H54 (cell line): ENCODE results near the gene TRUB1.
"Not testable (repeated sequence)": the region's sequence is repeated elsewhere in the genome, so short reads cannot be mapped to it uniquely, and the experiment has no call there.

Experiments
- DNase-seq: peaks from one replicate; pipeline ENCODE4 v3.0.0; 2011; ENCODE audit warnings: low spot score, mixed read lengths; ENCODE audit not compliant: insufficient read length
- FAIRE-seq: peaks from 3 replicates; lab custom pipeline; 2011; peaks lifted over from hg19 to GRCh38; lab: Jason Lieb, UNC
- POLR2A ChIP-seq: IDR thresholded peaks from 2 replicates; pipeline ENCODE4 v1.6.1; 2011; ENCODE audit warnings: low read depth, mild to moderate bottlenecking, low read length

TRUB1 gene

DNA sequence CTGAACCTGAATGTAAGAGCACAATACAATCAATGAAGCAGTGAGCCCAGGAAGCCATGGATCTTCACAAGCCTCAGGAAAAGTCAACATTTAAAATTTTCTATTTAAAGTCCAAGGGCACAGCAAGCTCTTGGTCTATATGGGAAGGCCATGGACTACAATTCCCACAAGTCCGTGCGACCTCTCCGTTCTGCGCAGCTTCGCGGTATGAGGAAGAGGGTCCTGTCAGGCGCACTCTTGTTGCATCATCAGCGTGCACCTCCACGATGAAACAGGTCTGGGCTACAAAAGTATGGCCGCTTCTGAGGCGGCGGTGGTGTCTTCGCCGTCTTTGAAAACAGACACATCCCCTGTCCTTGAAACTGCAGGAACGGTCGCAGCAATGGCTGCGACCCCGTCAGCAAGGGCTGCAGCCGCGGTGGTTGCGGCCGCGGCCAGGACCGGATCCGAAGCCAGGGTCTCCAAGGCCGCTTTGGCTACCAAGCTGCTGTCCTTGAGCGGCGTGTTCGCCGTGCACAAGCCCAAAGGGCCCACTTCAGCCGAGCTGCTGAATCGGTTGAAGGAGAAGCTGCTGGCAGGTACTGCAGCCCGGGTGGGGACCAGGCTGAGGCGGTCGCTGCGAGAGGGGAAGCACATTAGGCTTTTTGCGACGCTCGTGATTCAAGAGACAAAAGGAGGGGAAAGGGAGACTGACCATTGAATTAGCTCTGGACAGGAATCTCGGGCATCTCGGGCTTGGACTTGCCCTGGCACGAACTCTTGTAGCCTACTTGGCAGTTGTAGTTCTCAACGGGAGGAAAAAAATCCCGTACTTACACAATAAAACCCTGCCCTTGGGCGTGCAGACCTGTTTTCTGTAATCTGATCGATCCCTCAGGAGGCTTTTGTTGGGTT is at the start of gene TRUB1:
Gene TRUB1 (plus strand): TSS at position 234 of the 894 bp plus-strand sequence. CDS start 59 bp downstream, at position 293.
- FAIRE-seq (peak; percentile 68), DNase-seq (peak; percentile 70)
- peak; percentile 80 for TF ChIP-seq POLR2A

DNA sequence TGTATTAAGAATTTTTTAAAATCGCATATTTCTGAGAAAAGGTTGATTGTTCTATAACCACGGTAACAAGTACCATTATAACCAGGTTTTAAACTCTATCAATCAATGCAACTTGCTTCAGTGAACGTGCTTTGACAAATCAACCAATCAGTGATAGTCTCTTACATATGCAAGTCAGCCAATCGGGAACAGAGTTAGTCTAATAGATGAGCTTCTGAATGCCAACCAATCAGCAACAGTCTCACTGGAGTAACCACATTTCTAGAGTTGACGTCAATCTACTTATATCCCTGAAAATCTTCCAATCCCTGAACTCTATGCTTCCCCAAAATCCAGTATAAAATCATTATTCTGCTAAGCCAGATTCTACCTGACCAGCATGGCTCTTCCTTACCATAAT is 44.7 kb upstream of the TRUB1 start:
- TF ChIP-seq POLR2A = no peak
- FAIRE-seq (no peak), DNase-seq (no peak)

DNA sequence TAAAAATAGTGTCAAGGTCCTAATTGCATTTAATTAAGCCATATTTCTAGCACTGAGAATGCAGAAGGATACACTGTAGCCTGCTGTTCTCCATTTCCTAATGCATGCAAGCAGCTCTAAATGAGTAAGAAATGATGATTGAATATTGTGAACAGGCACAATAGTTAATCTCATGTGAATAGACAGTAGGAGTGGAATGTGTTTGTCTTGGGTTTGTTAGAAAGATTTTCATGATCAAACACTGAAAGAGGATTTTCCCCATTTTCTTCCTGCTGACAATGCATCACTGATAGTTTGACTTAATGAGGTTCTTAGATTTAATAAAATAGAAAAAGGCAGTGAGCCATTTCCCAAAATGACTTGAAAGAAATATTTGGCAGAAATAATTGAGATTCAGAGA is 43.1 kb upstream of the TRUB1 start:
- no peak for DNase-seq
- no peak for TF ChIP-seq POLR2A
- no peak for FAIRE-seq

- not testable (repeated sequence) for FAIRE-seq, DNase-seq
These were observed 41.0 kb upstream of the TRUB1 start for GRCh38 chr10:114897011-114897410.

- no peak for DNase-seq
- no peak for FAIRE-seq
- TF ChIP-seq POLR2A = no peak
These were observed 40.4 kb upstream of the TRUB1 start for GRCh38 chr10:114897593-114897992.

GRCh38 chr10:114899982-114900381 is 38.0 kb upstream of the TRUB1 start:
- DNase-seq (no peak), FAIRE-seq (no peak)
- TF ChIP-seq POLR2A = no peak

DNA sequence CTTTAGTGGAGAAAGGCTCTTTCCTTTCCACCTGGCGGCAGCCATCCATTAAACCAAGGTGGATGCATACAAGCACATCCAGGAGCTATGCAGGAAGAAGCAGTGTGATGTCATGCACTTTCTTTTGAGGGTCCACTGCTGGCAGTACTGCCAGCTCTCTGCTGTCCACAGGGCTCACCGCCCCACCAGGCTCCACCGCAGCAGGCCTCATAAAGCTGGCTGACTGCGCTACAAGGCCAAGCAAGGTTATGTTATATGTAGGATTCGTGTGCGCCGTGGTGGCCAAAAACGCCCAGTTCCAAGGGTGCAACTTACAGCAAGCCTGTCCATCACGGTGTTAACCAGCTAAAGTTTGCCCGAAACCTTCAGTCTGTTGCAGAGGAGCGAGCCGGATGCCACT is 37.3 kb upstream of the TRUB1 start:
- FAIRE-seq (no peak), DNase-seq (no peak)
- TF ChIP-seq POLR2A = no peak

GRCh38 chr10:114902151-114902550 is 35.8 kb upstream of the TRUB1 start:
- DNase-seq (no peak), FAIRE-seq (no peak)
- no peak for TF ChIP-seq POLR2A

- no peak for DNase-seq
- FAIRE-seq = peak; percentile 45
- no peak for TF ChIP-seq POLR2A
These were observed 32.5 kb upstream of the TRUB1 start for GRCh38 chr10:114905450-114905849.

GRCh38 chr10:114906981-114907380 is 31.0 kb upstream of the TRUB1 start:
- FAIRE-seq = no peak
- TF ChIP-seq POLR2A = no peak
- no peak for DNase-seq

DNA sequence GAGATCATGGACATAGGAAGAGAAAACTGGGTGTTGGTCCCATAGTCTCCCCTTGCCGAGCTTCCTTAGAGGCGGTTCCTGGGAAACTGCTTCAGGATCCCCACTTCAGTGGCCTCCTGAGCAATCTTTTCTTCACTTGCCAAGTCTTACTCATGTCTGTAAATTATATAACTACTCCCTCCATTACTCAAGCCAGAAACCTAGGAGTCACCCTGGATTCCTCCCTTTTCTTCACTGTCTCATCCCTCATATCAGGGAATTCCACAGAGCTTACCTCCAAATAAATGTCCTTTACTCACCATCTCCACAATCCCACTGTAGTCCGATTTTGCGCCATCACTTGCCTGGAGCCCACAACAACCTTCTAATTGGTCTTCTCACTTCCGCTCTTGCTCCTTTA is 29.1 kb upstream of the TRUB1 start:
- DNase-seq (no peak), FAIRE-seq (no peak)
- TF ChIP-seq POLR2A = no peak

DNA sequence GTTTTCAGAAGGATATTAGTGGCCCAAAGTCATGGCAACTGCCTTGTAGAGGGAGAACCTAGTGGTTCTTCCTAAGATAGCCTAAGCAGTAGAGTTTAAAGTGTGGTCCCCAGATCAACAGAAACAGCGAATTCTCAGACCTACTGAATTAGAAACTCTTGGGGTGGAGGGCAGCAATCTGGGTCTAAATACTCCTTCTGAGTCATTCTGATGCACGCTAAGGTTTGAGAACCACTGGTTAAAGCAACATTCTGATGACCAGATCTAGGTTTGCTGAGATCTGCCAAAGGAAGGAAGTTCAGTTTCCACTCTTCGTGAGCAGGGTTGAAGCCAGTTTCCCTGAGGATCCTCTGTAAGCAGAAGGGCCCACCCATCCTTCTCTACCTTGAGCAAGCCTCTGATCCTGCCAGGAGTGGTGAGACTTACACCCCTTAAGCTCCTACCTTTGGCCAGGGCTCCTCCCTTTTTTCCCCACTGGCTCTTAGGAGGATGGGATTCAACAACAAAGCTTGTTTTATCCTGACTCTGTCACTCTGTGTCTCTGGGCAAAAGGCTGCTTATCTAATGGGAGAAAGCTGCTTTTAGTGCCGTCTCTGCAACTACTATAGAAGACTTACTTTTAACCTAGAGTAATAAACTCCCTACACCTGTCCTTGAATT is 26.8 kb upstream of the TRUB1 start:
- DNase-seq = no peak
- no peak for FAIRE-seq
- TF ChIP-seq POLR2A = no peak

GRCh38 chr10:114911801-114912469 is 26.1 kb upstream of the TRUB1 start:
- FAIRE-seq = no peak
- DNase-seq = no peak
- TF ChIP-seq POLR2A = no peak

- TF ChIP-seq POLR2A = no peak
- DNase-seq = no peak
- no peak for FAIRE-seq
These were observed 25.5 kb upstream of the TRUB1 start for GRCh38 chr10:114912470-114912859.

DNA sequence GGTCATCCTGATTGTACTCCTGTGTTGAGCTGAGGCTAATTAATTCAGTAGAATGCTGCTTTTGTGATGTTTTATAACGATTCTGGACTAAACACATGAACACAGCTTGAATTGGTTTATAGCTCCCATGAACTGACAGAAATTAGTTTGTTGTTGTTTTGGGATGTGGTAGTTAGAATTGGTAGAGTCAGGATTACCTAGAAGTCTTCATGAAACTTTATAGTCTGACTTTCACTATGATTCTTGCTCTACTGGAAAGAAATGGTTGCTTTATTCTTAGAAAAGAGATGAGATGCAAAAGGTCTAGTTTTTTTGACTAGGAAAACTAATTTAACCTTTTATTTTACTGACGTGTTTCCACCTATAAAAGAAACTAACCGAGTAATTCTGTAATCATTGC is 23.4 kb upstream of the TRUB1 start:
- DNase-seq (no peak), FAIRE-seq (no peak)
- no peak for TF ChIP-seq POLR2A
